Activated gamma-delta T cell (primary cell): ENCODE results near the gene WRAP73.
A peak's percentile ranks its signal among the peaks of the same experiment; 100 is the strongest.

Experiments used
- DNase-seq: peaks from one replicate; lab custom pipeline; 2025; lab: John Stamatoyannopoulos, UW

The WRAP73 gene

GRCh38 chr1:3611170-3612019 lies 38.5 kb downstream of the WRAP73 start, which contains the start of gene MEGF6:
Gene MEGF6 (minus strand): TSS chr1:3611508. CDS start chr1:3611268, 240 bp downstream.
- peak; percentile 50 for DNase-seq

GRCh38 chr1:3610527-3611169 lies 39.3 kb downstream of the WRAP73 start:
- no peak for DNase-seq

GRCh38 chr1:3609769-3610526 lies 40.0 kb downstream of the WRAP73 start:
- no peak for DNase-seq

GRCh38 chr1:3609016-3609768 lies 40.7 kb downstream of the WRAP73 start:
- DNase-seq = no peak

- DNase-seq = no peak
These were observed 41.7 kb downstream of the WRAP73 start for GRCh38 chr1:3608154-3608553.

- no peak for DNase-seq
These were observed 42.2 kb downstream of the WRAP73 start for GRCh38 chr1:3607703-3608065.

GRCh38 chr1:3606779-3607702 lies 42.9 kb downstream of the WRAP73 start:
- no peak for DNase-seq

- no peak for DNase-seq
These were observed 44.7 kb downstream of the WRAP73 start for GRCh38 chr1:3604997-3605823.

- DNase-seq = no peak
These were observed 45.4 kb downstream of the WRAP73 start for GRCh38 chr1:3604468-3604974.

- DNase-seq = no peak
These were observed 46.1 kb downstream of the WRAP73 start for GRCh38 chr1:3603571-3604467.

GRCh38 chr1:3603156-3603555 lies 46.7 kb downstream of the WRAP73 start:
- no peak for DNase-seq

GRCh38 chr1:3602375-3602774 lies 47.5 kb downstream of the WRAP73 start:
- DNase-seq = no peak

GRCh38 chr1:3601743-3602142 lies 48.2 kb downstream of the WRAP73 start:
- no peak for DNase-seq

GRCh38 chr1:3600354-3600753 lies 49.5 kb downstream of the WRAP73 start:
- no peak for DNase-seq

- no peak for DNase-seq
These were observed 50.1 kb downstream of the WRAP73 start for GRCh38 chr1:3599816-3600215.

- no peak for DNase-seq
These were observed 50.6 kb downstream of the WRAP73 start for GRCh38 chr1:3599286-3599811.

GRCh38 chr1:3598522-3599285 lies 51.2 kb downstream of the WRAP73 start:
- DNase-seq = no peak
